ENCODE data around the gene HOXD12.

Gene HOXD12

DNA sequence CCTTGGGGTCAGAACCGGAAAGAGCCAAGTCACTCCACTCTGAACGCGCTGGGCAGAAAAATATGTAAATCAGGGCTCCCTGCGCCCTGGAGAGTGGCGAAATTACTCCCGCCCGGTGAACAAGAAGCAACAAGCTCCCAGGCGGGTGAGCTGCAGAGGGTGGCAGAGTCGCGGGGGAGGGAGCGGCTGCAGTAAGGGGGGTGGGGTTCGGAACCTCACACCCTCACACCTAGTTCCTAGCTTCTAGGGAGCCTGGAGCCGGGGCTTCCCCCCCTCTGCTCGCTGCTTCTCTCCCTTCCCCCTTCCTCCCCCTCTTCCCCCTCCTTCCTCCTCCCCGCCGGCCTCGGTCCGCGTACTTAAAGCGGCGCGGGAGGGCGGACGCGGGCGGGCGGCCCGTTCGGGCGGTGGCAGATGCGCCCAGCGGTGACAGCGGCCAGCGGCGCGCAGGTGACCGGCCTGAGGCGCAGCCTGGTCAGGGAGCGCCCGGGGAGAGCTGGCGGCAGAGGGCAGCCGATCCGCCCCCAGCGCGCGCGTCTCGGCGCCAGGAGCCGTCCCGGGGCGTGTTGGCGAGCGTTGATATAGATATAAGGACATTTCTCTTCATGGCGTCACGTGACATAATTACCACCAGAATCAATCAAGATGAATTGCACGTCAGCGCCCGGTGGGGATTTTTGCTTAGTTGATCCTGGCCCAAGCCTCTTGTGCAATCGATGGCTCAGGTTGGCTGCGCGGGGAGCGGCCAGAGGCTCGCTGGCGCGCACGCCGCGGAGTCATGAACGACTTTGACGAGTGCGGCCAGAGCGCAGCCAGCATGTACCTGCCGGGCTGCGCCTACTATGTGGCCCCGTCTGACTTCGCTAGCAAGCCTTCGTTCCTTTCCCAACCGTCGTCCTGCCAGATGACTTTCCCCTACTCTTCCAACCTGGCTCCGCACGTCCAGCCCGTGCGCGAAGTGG lies 7.3 kb downstream of the HOXD12 start, which contains the start of gene HOXD11:
HOXD11 (plus strand) TSS at position 700 of the 959 bp plus-strand sequence; CDS start at position 776, 76 bp downstream.
- peak; percentile 56 for DNase-seq

DNA sequence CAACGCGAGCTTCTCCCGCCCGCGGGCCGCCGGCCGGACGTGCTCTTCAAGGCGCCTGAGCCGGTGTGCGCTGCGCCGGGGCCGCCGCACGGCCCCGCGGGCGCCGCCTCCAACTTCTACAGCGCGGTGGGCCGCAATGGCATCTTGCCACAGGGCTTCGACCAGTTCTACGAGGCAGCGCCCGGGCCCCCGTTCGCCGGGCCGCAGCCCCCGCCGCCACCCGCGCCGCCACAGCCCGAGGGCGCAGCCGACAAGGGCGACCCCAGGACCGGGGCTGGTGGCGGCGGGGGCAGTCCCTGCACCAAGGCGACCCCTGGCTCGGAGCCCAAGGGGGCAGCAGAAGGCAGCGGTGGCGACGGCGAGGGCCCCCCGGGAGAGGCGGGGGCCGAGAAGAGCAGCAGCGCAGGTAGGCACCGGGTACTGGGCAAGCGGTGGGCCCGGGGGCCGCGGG lies 8.2 kb downstream of the HOXD12 start:
- DNase-seq, result peak; percentile 48

DNA sequence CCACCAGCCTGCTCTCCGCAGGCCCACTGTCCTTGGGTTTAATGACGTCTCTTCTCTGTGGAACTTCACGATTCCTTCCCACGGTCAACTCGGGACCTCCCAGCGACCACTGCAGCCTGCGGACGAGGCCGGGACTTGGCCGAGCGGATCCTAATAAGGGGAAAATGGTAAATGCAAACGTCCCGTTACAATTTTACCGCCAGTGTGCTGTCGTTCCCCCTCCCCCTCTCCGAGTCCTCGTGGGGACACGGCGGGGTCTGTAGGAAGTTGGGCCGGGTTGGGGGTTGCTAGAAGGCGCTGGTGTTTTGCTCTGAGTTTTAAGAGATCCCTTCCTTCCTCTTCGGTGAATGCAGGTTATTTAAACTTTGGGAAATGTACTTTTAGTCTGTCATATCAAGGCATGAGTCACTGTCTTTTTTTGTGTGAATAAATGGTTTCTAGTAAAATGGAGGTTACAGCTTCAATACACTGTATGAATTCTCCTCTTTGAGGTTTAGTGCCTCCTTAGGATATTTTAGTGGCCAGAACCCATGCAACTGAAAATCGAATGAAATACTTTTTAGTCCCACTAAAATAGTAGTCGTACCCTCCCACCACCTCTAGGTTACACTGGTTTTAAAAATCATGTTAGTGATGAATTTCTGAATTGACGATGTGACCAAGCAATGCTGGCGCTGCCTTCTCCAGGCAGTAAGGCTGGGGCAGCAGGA lies 9.8 kb downstream of the HOXD12 start:
- DNase-seq, result peak; percentile 39

DNA sequence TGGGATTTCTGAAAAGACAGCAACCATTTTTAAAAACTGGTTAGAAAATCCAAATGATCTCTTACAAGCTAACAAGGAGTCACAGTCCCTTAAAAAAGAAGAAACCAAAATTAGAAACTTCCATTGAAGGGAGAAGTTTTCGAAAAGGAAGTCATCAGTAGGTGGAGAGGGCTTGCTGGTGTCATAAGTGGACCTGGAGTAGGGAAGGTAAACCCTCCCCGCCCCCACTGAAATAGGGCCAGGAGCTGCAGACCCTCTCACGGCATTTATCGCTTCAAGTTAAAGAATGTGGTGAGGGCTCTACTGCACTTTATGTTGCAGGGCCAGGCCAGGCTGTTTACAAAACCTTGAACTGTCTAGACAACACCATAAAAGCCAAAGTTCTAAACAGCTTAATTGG lies 10.4 kb downstream of the HOXD12 start:
- peak; percentile 13 for DNase-seq

DNA sequence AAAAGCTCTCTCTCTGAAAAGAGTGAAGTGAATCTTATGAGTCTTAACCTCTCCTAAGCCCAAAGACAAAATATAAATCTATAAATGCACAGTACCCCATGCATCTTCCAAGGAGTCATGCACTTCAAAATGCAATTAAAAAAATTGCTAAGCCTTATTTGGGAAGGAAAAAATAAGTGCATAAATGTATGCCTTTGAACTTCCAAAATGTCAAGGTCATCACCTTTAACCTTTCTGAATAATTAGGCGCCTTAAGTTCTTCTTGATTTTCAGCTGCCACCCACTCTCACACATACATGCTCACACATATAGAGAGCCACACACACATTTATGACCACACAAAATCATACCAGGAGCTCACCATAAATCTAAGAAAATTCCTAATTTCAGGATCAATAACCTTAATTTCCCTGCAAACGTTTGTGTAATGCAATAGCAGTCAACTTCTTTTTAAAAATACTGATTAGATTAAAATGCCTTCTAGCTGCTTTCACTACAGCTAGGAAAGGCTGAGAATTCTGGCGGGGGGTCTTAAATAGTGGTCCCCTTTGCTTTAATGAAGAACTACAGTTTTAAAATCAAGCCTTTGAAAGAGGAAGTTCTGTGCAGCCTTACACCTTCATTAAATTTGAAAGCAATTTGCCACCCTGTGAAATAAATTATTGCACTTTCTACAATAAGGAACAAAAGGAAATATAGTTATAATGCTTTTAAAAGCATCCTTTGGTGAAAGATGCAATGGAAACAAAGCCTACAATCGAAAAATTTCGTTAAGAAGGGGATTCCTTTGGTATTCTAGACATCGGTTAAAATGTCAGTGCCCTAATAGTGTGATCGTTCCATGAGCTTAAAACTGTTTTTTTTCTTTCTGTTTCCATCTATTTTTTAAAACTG lies 11.1 kb downstream of the HOXD12 start:
- DNase-seq, result no peak

DNA sequence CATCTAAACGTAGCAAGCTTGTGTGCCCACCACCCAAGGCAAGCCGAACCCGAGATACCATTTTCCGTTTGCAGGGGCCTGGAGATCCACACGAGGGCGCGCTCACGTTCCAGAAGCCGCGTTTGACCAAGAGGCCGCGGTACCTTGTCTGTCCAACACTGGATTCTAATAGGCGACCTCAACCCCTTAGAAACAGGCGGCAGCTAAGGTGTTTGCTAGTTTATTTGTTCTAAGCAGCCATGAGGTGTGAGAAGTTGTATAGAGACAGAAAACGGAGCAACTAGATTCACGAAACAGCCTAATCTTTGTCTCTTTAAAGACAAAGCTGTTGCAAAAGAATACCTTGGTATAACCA lies 11.7 kb downstream of the HOXD12 start:
- DNase-seq, result peak; percentile 78

DNA sequence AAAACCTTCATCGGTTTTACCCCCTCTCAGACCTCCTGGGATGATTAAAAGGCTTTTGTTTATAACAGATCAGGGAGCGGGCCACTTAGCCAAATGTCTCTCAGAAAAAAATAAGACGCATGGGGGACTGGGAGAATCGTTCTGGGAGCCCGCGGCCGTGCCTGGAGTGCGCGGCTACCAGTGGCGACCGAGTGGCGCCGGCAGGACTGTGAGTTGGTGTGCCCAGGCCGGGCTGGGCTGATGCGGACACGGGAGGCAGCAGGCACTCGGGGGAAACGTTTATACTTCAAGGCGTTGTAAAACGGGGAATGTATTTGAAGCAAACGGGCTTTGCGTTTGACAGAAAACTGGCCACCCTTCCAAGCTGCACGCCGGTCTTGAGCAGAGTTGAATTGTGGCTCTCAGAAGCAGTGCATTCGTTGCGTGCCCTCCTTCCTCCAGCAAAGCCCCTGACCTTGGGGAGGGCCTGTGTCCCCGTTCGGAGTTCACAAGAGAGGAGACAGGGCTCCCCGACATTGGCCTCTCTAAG lies 12.3 kb downstream of the HOXD12 start:
- no peak for DNase-seq

DNA sequence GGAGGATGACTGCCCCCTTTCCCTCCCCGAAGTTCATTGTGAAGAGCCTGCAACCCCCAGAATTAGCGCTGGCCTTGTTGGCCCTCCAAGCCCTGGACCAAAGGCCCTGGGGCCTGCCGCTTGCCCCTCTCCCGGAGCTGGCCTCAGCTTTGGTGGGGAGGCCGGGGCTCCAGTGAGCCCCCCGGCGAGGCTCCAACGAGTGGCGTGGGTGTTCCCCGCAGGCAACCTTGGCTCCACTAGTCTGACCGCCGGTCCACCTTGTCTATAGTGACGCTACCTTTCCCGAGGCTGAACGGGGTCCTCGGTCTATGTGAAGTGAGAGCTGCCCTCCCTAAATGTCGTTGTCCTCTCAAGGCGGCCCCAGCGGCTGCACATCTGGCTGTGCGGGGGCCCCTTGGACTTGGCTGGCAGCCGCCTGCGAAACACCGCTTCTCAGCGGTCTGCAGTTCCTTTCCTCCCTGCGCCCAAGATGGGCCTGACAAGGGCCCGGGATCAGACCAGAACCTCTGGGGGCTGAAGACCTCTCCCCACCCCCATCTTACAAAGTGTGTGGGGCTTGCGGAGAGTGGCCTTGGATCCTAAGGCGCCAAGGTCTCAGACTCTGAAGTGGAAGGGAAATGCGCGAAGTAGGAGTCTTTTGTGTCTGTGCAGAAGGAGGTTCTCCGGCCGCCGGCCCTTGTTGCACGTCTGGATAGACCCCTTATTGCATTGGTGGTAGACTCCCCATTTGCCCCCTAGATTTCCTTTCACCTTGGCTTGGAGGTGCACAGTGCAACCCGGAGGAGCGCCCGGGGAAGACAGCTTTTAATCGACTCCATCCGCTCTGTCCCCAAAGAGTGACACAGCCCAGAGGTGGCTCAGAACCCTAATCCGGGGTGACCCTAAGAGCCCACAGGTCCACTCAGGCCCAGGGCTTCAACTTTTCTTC lies 13.0 kb downstream of the HOXD12 start:
- no peak for DNase-seq

DNA sequence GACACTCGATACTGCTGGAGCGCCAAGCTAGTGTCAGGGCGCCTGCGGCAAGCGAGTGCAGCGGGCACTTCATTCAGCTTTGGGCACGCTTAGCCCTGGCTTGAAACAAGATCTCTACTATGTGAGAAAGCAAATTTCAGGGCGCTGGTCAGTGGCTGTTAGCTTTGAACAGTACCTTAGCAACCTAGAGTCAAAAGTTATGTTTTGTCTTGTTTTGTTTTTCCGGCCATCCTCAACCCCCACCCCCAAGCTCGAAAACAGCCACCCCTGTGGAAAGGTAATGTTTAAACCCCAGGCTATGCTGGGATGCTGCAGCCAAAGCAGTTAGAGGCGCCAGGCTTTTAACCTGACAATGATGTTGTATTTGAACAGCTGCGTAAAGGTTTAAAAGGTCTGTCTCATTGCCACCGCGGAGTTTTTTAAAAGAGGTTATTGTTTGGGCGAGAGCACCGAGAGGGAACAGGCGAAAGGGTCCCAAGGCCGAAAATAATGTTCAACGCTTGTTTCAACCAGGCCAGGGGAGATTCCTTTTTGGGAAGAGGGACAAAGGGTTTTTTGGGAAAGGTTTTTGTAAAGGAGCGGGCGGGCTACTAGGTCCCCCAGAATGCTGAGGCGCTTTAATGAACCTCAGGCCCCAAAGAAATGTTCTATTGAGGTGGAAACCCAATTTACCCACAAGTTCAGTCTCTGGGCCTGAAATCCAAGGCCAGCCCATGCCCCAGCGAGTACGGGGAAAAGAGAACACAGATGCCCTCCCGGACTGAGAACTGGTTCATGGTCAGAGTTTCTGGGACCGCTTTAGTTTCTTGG lies 14.7 kb downstream of the HOXD12 start:
- DNase-seq, result no peak

DNA sequence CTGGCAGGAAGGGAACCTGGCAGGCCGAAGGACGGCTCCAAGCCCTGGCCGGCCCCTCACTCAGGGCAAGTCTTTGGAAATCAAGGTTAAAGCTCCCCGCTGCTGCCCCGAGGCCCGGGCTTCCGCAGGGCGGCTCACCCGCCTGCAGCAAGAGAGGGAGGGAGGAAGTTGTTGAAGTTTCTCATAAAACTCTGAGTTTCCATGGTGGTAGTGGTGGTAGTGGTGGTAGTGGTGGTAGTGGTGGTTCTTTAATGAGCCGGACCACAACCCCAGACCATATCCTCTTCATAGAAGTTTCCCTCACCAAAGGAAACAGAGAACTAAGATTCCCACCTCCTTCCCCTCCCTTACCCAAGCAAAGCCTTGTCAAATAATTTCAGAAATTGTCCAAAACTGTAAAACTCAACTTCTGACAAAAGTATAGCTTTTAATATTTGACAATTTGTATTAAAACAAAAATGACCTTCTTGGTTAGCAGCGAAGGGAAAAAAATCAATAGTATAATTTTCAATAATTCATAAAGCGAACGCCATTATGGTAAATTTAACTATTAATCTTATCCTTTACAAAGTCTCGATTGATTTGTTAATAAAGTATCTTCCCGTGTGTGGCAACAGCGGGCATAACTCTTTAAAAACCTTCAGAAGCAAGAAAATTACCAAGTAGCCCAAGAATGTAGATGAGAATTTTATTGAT lies 15.5 kb downstream of the HOXD12 start:
- DNase-seq, result no peak

DNA sequence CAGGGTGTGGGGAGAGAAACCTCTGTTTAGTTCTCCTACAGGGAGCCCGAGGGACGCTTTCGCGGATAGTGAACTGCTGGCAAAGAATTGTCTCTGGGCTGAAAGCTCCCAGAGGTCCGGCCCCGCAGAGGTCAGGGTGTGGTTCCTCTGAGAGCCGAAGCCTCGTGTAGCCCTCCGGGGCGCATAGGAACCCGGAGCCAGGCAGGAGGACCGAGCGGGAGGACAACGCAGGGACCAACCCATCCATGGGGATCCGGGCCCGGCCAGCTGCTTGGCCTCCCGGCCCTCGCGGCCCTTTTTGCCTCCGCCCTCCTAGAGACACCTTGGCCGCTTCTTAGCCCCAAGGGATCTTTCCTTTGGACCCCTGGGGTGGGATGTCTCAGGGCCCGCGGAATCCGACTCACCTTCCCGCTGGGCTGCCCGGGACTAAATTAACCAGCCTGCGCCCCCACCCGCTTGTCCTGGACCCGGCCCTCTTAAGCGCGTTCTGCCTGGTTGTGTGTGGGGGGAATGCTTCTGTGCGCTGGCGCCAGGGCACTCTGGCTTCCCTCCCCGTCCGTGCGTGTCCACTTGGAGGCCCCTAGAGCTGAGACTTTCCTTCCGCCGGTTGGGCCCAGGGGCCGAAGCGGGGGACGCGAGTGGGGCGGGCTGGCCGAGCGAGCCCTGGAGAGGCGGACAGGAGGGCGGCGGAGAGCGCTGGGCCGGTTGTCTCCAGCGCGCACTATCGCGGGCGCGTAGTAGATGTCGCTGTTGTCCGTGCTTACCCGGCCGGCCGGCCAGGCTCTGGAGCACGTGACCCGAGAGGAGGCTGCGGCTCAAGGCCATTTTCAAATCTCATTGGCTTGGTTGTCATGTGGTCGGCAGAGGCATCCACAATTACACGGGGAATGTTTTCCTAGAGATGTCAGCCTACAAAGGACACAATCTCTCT lies 16.6 kb downstream of the HOXD12 start, which contains the start of gene HOXD10:
HOXD10 (plus strand) TSS at position 896 of the 931 bp plus-strand sequence. CDS start 56 bp downstream, outside the sequence.
- DNase-seq, result peak; percentile 88

DNA sequence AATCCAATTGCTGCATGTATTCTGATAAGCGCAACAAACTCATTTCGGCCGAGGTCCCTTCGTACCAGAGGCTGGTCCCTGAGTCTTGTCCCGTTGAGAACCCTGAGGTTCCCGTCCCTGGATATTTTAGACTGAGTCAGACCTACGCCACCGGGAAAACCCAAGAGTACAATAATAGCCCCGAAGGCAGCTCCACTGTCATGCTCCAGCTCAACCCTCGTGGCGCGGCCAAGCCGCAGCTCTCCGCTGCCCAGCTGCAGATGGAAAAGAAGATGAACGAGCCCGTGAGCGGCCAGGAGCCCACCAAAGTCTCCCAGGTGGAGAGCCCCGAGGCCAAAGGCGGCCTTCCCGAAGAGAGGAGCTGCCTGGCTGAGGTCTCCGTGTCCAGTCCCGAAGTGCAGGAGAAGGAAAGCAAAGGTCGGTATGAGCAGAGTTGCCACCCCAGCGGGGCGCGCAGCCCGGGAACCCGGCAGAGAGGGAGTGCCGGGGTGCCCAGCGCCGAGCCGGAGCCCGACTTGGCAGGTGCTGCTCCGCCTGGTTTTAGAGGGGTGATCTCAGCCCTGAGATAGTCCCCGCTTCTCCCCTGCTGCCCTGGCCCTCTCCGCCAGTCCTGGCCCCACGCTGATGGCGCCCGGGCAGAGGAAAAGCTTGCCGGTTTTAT lies 17.7 kb downstream of the HOXD12 start:
- DNase-seq, result no peak

DNA sequence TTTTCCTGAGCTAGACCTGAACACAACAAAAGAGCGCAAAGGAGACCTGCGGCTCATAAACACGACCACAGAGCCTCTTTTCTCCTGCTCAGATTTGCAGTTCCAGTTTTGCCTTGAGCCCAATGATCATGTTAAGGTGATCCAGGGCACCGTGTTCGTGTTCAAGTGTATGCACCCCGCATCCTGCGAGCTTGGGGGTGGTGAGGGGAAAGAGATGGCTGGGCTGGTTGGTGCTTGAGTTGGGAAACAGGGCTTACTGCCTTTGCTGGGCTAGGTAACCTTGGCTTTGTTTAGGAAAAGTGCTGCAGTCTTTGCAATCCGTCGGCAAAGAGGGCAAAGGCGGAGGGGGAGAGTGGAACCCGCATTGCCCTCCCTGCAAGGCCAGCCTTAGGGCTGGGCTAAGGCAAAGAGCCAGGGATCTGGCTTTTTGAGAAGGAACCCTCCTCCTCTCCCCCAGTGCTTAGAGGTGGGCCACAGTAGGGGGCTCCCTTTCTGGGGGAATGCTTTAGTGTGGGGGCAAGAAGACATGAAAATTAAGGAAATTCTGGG lies 18.3 kb downstream of the HOXD12 start:
- DNase-seq, result no peak

DNA sequence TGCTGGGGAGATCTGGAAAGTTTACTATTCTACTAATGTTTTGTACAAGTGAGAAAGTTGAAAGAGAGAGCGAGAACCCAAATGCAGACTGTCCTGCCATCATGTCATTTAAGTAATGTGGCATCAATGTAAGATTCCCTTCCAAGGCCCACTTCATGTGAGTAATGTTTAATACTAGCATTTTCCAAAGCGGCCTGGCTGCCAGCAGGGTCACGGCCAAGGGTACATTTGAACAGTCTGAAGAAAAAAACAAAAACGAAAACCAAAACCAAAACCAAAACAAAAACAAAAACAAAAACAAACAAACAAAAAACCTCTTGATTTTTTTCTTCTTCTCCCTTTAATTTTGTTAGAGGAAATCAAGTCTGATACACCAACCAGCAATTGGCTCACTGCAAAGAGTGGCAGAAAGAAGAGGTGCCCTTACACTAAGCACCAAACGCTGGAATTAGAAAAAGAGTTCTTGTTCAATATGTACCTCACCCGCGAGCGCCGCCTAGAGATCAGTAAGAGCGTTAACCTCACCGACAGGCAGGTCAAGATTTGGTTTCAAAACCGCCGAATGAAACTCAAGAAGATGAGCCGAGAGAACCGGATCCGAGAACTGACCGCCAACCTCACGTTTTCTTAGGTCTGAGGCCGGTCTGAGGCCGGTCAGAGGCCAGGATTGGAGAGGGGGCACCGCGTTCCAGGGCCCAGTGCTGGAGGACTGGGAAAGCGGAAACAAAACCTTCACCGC lies 19.2 kb downstream of the HOXD12 start:
- peak; percentile 51 for DNase-seq

DNA sequence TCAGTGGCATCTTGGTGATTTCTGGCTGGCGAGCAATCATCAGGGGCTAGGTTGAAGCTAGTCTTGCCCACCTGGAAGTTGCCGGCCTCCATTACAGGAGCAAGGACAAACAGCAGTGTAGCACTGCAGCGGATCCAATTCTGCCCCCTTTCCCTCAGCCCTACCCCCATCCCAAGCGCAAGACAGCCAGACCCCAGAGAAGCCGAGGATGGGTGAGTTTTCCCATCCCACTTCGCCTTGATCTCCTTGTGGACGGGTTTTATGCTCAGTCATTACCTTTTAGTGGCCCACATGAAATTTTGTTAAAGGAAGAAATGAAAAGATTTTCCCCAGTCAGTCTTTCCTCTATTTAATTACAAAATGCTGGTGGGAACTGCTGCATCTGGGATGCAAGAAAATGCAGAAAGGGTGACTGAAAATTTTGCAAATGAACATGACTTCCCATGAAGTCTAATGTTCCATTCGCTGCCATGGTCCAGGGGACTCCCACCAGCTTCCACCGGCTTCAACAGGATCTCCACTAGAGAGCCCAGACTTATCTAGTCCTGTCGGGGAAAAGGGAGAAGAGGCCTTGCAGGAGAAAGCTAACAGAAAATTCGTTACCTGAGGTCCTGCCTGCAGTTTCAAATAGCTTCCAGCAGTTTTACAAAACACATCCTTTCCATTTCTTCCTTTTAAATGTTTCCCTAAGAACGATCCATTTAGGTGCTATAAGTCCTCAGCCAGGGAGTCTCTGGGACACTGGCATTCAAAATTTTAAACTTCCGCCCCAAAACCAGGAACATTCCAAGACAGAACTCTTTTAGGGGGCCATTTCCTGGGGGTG lies 21.0 kb downstream of the HOXD12 start:
- no peak for DNase-seq

All from left hindlimb (tissue), 1 donor.